Measurements from ENCODE around the gene LCE7A.

LCE7A gene

DNA sequence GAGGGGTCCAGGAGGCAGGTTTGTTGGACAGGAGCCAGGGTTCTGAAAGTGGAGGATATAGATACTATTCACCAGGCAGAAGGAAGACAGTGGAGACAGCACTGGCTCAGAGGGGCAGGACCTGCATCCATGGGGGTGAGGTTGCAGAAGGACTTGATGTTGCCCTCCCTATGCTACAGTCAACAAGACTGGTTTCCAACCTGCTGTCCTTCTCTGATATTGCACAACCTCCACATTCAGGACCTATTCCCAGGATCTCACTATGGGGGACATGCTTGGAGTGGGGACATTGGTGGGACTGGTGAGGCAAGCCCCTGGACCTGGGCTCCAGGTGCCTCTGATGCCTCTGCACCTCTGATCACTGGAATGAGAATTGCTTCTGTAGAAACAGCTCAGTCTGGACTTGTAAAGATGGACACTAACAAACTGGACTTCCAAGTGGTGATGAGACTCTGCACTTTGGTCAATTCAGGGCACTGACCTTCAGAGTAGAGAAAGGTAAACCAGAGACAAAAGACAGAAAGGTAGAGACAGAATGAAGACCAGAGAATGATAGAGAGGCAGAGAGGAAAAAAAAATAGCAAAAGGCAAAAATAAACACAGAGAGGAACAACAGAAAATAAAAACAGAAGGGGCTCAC, 19.9 kb downstream of the LCE7A start:
- TF ChIP-seq ZFX (IDR thresholded peaks at IDR 0.05) (no peak), CTCF (conservative IDR thresholded peaks at IDR 0.05) (no peak)
- H3K27ac ChIP-seq, result no peak overlapping the region

- no peak for TF ChIP-seq ZFX (IDR thresholded peaks at IDR 0.05)
- TF ChIP-seq CTCF (conservative IDR thresholded peaks at IDR 0.05), result no peak
- H3K27ac ChIP-seq, result no peak overlapping the region
Observed at GRCh38 chr1:152880316-152880715, 20.5 kb downstream of the LCE7A start.

GRCh38 chr1:152880907-152881306, 21.1 kb downstream of the LCE7A start:
- no peak overlapping the region for H3K27ac ChIP-seq
- TF ChIP-seq ZFX (IDR thresholded peaks at IDR 0.05) (no peak), CTCF (conservative IDR thresholded peaks at IDR 0.05) (no peak)

DNA sequence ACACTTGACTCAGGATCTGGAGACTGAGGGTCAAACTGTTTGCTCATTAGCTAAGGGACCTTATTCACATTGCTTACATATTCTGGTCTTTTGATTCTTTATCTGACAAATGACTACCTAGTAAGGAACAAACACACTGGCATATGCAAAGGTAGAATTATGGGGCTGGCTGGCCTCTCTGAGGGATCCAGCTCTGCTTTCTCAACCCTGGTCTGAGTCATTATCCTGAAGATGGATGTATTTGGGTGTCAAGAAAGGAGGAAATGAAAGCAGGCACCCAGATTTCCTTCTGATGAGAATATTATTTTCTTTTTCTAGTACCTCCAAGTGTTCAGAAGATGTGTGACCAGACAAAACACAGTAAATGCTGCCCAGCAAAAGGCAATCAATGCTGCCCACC, 24.3 kb downstream of the LCE7A start:
- H3K27ac ChIP-seq, result no peak overlapping the region
- TF ChIP-seq CTCF (conservative IDR thresholded peaks at IDR 0.05) (no peak), ZFX (IDR thresholded peaks at IDR 0.05) (no peak)

GRCh38 chr1:152884506-152884905, 24.7 kb downstream of the LCE7A start:
- TF ChIP-seq ZFX (IDR thresholded peaks at IDR 0.05), result no peak
- TF ChIP-seq CTCF (conservative IDR thresholded peaks at IDR 0.05), result no peak
- no peak overlapping the region for H3K27ac ChIP-seq

- no peak for TF ChIP-seq CTCF (conservative IDR thresholded peaks at IDR 0.05)
- TF ChIP-seq ZFX (IDR thresholded peaks at IDR 0.05), result no peak
- no peak overlapping the region for H3K27ac ChIP-seq
Observed at GRCh38 chr1:152884966-152885624, 25.3 kb downstream of the LCE7A start.

DNA sequence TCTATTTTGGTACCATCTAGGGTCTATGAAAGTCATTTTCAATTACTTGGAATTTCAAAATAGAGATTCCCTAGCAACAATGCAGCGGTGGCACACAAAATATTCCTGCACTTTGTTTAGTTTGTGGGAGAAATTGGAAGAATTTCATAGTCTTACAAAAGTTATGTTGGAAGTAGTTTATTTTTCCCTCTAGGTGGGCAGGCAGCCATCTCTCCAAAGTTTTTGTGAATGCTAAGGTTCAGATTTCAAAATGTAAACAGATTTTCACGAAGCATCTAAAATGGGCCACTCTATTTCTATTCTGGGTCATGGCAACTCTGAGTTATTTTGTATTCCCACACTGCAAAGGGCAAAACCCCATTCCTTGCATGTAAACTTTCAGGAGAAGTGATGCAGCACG, 26.3 kb downstream of the LCE7A start:
- H3K27ac ChIP-seq, result no peak overlapping the region
- TF ChIP-seq CTCF (conservative IDR thresholded peaks at IDR 0.05) (no peak), ZFX (IDR thresholded peaks at IDR 0.05) (no peak)
